K562 (cell line): ENCODE measurements around the gene ESRRB. TPM values are rescaled to one million over a fixed set of nuclear protein-coding genes. Genes with fewer than 3 reads are reported as not detected.

Experiments
- ATAC-seq: fragments of 200-7000 bp; cut with Tn5 transposase; 3 replicates; pipeline ENCODE4 v1.9.1; 2020; ENCODE audit warnings: moderate library complexity
- BruUV-seq: library from RNA; stranded (reverse); fragments of 400-500 nt; replicated peaks from 2 replicates; lab custom pipeline; 2021; lab: Mats Ljungman, UMichigan
- CTCF ChIA-PET: fragments of 300-600 bp; formaldehyde crosslinking; extraction: SDS; loops from one replicate; lab custom pipeline; 2021; ENCODE audit warnings: low intra/inter-chr PET ratio; lab: Yijun Ruan, JAX
- POLR2A ChIA-PET: fragments of 300-600, 350-650 bp; sonication (Branson Sonifier 250); formaldehyde crosslinking; extraction: SDS; loops from one replicate; lab custom pipeline; 2021; ENCODE audit warnings: antibody characterized with exemption, inconsistent platforms; lab: Yijun Ruan, JAX
- DNase-seq, 4 experiments: peaks; one replicate each; pipeline versions ENCODE4 v3.0.0 to v3.0.0-alpha.2; 2011 to 2018; ENCODE audit warnings: low spot score in 3 of 4, mixed read lengths in 3 of 4; ENCODE audit errors: extremely low read depth in 1 of 4
- FAIRE-seq: peaks from 2 replicates; lab custom pipeline; 2011; peaks lifted over from hg19 to GRCh38; lab: Jason Lieb, UNC
- H2AFZ ChIP-seq: 2 replicates; pipeline ENCODE4 v1.6.0; 2011; ENCODE audit warnings: low read depth, low read length, control low read depth, inconsistent platforms
- H3K27ac ChIP-seq: fragments of 200-600 bp; 3 replicates; pipeline ENCODE4 v1.8.0; 2011; ENCODE audit warnings: low read depth, mild to moderate bottlenecking, control low read depth, inconsistent platforms, low read length, moderate library complexity, mixed read lengths; ENCODE audit errors: extremely low read depth
- H3K27me3 ChIP-seq, 2 experiments: fragments of 300-600 bp in 1 of 2; 2 replicates in 1 of 2; 3 replicates in 1 of 2; pipeline versions ENCODE4 v1.6.0 to v1.8.0; 2011; ENCODE audit warnings: inconsistent platforms in 2 of 2, low read length in 2 of 2, mild to moderate bottlenecking in 1 of 2, mixed read lengths in 1 of 2, moderate library complexity in 1 of 2; ENCODE audit not compliant: control insufficient read depth in 2 of 2, insufficient read depth in 2 of 2
- H3K36me3 ChIP-seq: fragments of 300-600 bp; 3 replicates; pipeline ENCODE4 v1.8.0; 2011; ENCODE audit warnings: mild to moderate bottlenecking, low read length, inconsistent platforms; ENCODE audit not compliant: control insufficient read depth, insufficient read depth
- H3K4me1 ChIP-seq, 2 experiments: fragments of 200-600 bp in 1 of 2; replicated peaks in 1 of 2; 2 replicates in 1 of 2; 3 replicates in 1 of 2; pipeline versions ENCODE4 v1.5.1 to v1.8.0; 2011; ENCODE audit warnings: inconsistent platforms in 2 of 2, low read length in 2 of 2, mild to moderate bottlenecking in 1 of 2, mixed read lengths in 1 of 2, moderate library complexity in 1 of 2; ENCODE audit not compliant: control insufficient read depth in 2 of 2, insufficient read depth in 2 of 2
- H3K4me2 ChIP-seq: 2 replicates; pipeline ENCODE4 v1.6.1; 2011; ENCODE audit warnings: low read length, control low read depth, inconsistent platforms, mixed read lengths; ENCODE audit not compliant: insufficient read depth
- H3K4me3 ChIP-seq: fragments of 200-600 bp; sonication (generic), shearing (Covaris generic); 2 replicates; pipeline ENCODE4 v1.5.1; 2016; ENCODE audit warnings: control low read depth, inconsistent platforms
- H3K79me2 ChIP-seq: fragments of 200-600 bp; 3 replicates; pipeline ENCODE4 v1.8.0; 2011; ENCODE audit warnings: low read length, inconsistent platforms; ENCODE audit not compliant: control insufficient read depth, insufficient read depth
- H3K9ac ChIP-seq, 2 experiments: 2 replicates each; pipeline versions ENCODE4 v1.6.0 to v1.6.1; 2011; ENCODE audit warnings: low read depth in 2 of 2, low read length in 2 of 2, control low read depth in 1 of 2, inconsistent platforms in 1 of 2, mild to moderate bottlenecking in 1 of 2, mixed read lengths in 1 of 2; ENCODE audit not compliant: insufficient read depth in 1 of 2
- H3K9me1 ChIP-seq: one replicate; pipeline ENCODE4 v1.6.0; 2011; ENCODE audit warnings: inconsistent platforms, mild to moderate bottlenecking, low read length, moderate library complexity; ENCODE audit not compliant: control insufficient read depth, insufficient read depth
- H3K9me3 ChIP-seq: replicated peaks from 2 replicates; pipeline ENCODE4 v1.5.1; 2011; ENCODE audit warnings: low read depth, low read length, inconsistent platforms; ENCODE audit not compliant: control insufficient read depth, insufficient read depth
- H4K20me1 ChIP-seq: replicated peaks from 2 replicates; pipeline ENCODE4 v1.6.1; 2011; ENCODE audit warnings: low read length, inconsistent platforms, mixed read lengths; ENCODE audit not compliant: control insufficient read depth, insufficient read depth
- AFF4 ChIP-seq: sonication (generic); formaldehyde crosslinking; IDR thresholded peaks from 2 replicates; pipeline ENCODE4 v1.8.0; 2023; ENCODE audit warnings: mild to moderate bottlenecking, missing genetic modification reagents
- ATF6 ChIP-seq: sonication (generic); formaldehyde crosslinking; IDR thresholded peaks from 2 replicates; pipeline ENCODE4 v1.4.0; 2020; ENCODE audit warnings: mild to moderate bottlenecking, missing genetic modification reagents
- CEBPZ ChIP-seq: fragments of 150-350 bp; IDR thresholded peaks from 2 replicates; pipeline ENCODE4 v1.6.1; 2014; ENCODE audit warnings: low read depth, mild to moderate bottlenecking, low read length, borderline replicate concordance
- MXI1 ChIP-seq: IDR thresholded peaks from 2 replicates; pipeline ENCODE4 v1.6.1; 2011; ENCODE audit warnings: low read depth, mild to moderate bottlenecking, improper control_type of control experiment, low read length
- NCOA1 ChIP-seq: fragments of 450-650 bp; IDR thresholded peaks from 2 replicates; pipeline ENCODE4 v1.6.1; 2016; ENCODE audit warnings: low read depth
- NFE2 ChIP-seq: IDR thresholded peaks from 2 replicates; pipeline ENCODE4 v1.6.1; 2014; ENCODE audit warnings: antibody characterized with exemption, low read depth
- POLR3A ChIP-seq: IDR thresholded peaks from 2 replicates; pipeline ENCODE4 v1.6.1; 2011; ENCODE audit warnings: borderline replicate concordance, mild to moderate bottlenecking, moderate library complexity; ENCODE audit not compliant: insufficient read length, insufficient read depth; ENCODE audit errors: extremely low read depth
- PTBP1 ChIP-seq: fragments of 200-400 bp; formaldehyde crosslinking; IDR thresholded peaks from 2 replicates; pipeline ENCODE4 v1.6.1; 2017; ENCODE audit warnings: low read depth, low read length
- SAP30 ChIP-seq: fragments of 200-600 bp; sonication (generic); IDR thresholded peaks from 2 replicates; pipeline ENCODE4 v1.6.1; 2012; ENCODE audit warnings: borderline replicate concordance, low read depth, mild to moderate bottlenecking, moderate library complexity, low read length, control low read depth, inconsistent platforms; ENCODE audit not compliant: insufficient read depth, poor library complexity, severe bottlenecking
- SMARCA4 ChIP-seq: fragments of 450-650 bp; IDR thresholded peaks from 2 replicates; pipeline ENCODE4 v1.6.1; 2016
- WGBS: fragments of 100-300 bp; shearing (Covaris generic); methylation state at CpG from one replicate; pipeline ENCODE4 v1.1.6; 2016; ENCODE audit warnings: low coverage, mixed read lengths; ENCODE audit not compliant: insufficient coverage; ENCODE audit errors: missing lambda C conversion rate; 5-methylcytosine and 5-hydroxymethylcytosine counted together
- in situ Hi-C: fragments of 300-500 bp; cut with MboI; formaldehyde crosslinking; loops from 4 replicates; pipeline ENCODE4 v1.15.0; 2018; ENCODE audit warnings: inconsistent platforms, mixed read lengths
- intact Hi-C: fragments of 100-400 bp; cut with micrococcal nuclease; formaldehyde crosslinking; loops from 2 replicates; pipeline ENCODE4 v1.14.2; 2022
- polyA plus RNA-seq, 8 experiments: library from polyadenylated mRNA; depleted of rRNA in 4 of 8; stranded (reverse) in 5 of 8; unstranded in 3 of 8; fragments of >200 nt; fragmentation: Nextera tagmentation in 2 of 8; fragmentation: Illumina TruSeq in 1 of 8; extraction: Ambion mirVana in 2 of 8; extraction: Trizol in 1 of 8; gene quantifications; 2 replicates each; pipeline versions ENCODE4 v1.2.1 to v1.2.3, GENCODE V29; 2011 to 2014; ENCODE audit warnings: inconsistent platforms in 1 of 8, missing spikeins in 1 of 8
- total RNA-seq, 7 experiments: library from RNA; depleted of rRNA in 6 of 7; stranded (reverse); fragments of >200 nt in 6 of 7; fragmentation: Illumina TruSeq in 2 of 7; extraction: Trizol in 2 of 7; gene quantifications; 2 replicates each; pipeline versions ENCODE4 v1.2.1 to v1.2.3, GENCODE V29; 2011 to 2021; ENCODE audit warnings: low replicate concordance in 1 of 7
- TF ChIP-seq, protein P1 (sequence below): sonication (generic); formaldehyde crosslinking; IDR thresholded peaks from 2 replicates; pipeline ENCODE4 v1.8.0; 2022; ENCODE audit warnings: mild to moderate bottlenecking, low read depth, missing genetic modification reagents

The ESRRB gene
- total and polyA plus RNA-seq, 9 of the 15 experiments (the other 6 are each of a cell fraction or from before 2014, with no cell fraction given) = 3.2 to 24.7 (median 14.5) TPM

DNA sequence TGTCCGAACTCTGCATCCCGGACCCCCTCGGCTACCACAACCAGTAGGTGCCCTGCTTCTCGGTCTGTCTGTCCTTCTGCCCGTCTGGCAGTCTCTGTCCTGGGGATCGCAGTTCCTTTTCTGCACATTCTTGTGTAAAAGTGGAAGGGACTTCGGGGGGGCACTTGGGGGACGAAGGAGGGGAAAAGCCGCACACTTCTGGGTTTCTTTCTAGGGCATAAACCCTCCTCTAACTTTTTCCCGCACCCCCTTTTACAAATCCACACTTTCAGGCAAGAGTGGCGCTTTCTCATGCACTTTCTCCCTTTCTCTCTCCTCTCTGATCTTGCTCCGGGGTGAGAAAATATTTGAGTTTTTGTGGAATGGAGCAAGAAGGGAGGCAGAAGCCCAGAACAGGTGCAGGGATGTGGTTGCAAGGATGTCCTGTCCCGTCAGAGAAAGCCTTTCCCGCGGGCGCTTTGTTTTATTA is 506 bp downstream of the ESRRB start:
- Histone ChIP-seq H3K4me1 (no peaks in the 10 kb centered on the region; a peak in 1 of 5 replicates), H4K20me1 (no peaks in the 10 kb centered on the region), H3K9ac (no peak overlapping the region), H3K79me2 (no peaks in the 10 kb centered on the region), H3K9me1 (no peaks in the 10 kb centered on the region), H3K27ac (no peak overlapping the region), H3K36me3 (peaks cover 7% of the 10 kb centered on the region; the same call in 1 of the 3 replicates), H3K4me2 (no peak overlapping the region), H2AFZ (no peak overlapping the region), H3K9me3 (no peaks in the 10 kb centered on the region), H3K27me3 (no peaks in the 10 kb centered on the region), H3K4me3 (no peak overlapping the region)
- no peak for FAIRE-seq
- BruUV-seq = no TSS peak
- DNase-seq = no peak
- ChIA-PET CTCF (no interaction called here), POLR2A (interaction anchor here (0.8 kb wide), 1 partner anchor 210 kb away, joined by 3 read pairs; no protein-coding TSS in a partner anchor)
- in situ Hi-C loops = loop anchor here (10.0 to 25.0 kb wide), 2 partner anchors 322 to 664 kb away; no protein-coding TSS in a partner anchor
- intact Hi-C loops = no loop called here
- 85% methylated on average over 9 of the region's 16 CpGs for WGBS
- ATAC-seq = no peak
- TF ChIP-seq POLR3A (no peak), SAP30 (no peak), MXI1 (no peak), CEBPZ (no peak), NCOA1 (no peak), NFE2 (no peak), ATF6 (CRISPR knock-in tag) (no peak), SMARCA4 (no peak), AFF4 (CRISPR knock-in tag) (no peak), PTBP1 (no peak)
- TF ChIP-seq, protein P1, sequence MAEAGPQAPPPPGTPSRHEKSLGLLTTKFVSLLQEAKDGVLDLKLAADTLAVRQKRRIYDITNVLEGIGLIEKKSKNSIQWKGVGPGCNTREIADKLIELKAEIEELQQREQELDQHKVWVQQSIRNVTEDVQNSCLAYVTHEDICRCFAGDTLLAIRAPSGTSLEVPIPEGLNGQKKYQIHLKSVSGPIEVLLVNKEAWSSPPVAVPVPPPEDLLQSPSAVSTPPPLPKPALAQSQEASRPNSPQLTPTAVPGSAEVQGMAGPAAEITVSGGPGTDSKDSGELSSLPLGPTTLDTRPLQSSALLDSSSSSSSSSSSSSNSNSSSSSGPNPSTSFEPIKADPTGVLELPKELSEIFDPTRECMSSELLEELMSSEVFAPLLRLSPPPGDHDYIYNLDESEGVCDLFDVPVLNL (CRISPR knock-in tag) = no peak
